Parathyroid adenoma (tissue), 2 donors: ENCODE measurements around the gene PPP1R13B.

Experiments
- H2AFZ ChIP-seq: fragments of 300-600 bp; sonication (generic); one replicate; pipeline ENCODE4 v1.7.0; 2017; ENCODE audit warnings: antibody characterized with exemption, mild to moderate bottlenecking
- H3K27ac ChIP-seq: fragments of 300-600 bp; sonication (generic); one replicate; pipeline ENCODE4 v1.7.0; 2017
- H3K27me3 ChIP-seq: fragments of 300-600 bp; sonication (generic); one replicate; pipeline ENCODE4 v1.7.0; 2017; ENCODE audit warnings: low read length; ENCODE audit not compliant: control insufficient read depth, insufficient read depth
- H3K36me3 ChIP-seq: fragments of 300-600 bp; sonication (generic); one replicate; pipeline ENCODE4 v1.7.0; 2017; ENCODE audit warnings: low read length; ENCODE audit not compliant: control insufficient read depth, insufficient read depth
- H3K4me1 ChIP-seq: fragments of 300-600 bp; sonication (generic); one replicate; pipeline ENCODE4 v1.7.0; 2017; ENCODE audit warnings: control low read depth
- H3K4me2 ChIP-seq: fragments of 300-600 bp; sonication (generic); one replicate; pipeline ENCODE4 v1.7.0; 2017; ENCODE audit warnings: low read length
- H3K4me3 ChIP-seq: fragments of 300-600 bp; sonication (generic); one replicate; pipeline ENCODE4 v1.7.0; 2017; ENCODE audit warnings: low read depth, low read length
- H3K79me2 ChIP-seq: fragments of 300-600 bp; sonication (generic); one replicate; pipeline ENCODE4 v1.7.0; 2017; ENCODE audit warnings: control low read depth
- H3K9ac ChIP-seq: fragments of 300-600 bp; sonication (generic); one replicate; pipeline ENCODE4 v1.7.0; 2017; ENCODE audit warnings: mild to moderate bottlenecking
- H3K9me3 ChIP-seq: fragments of 300-600 bp; sonication (generic); one replicate; pipeline ENCODE4 v1.7.0; 2017; ENCODE audit warnings: low read length; ENCODE audit not compliant: control insufficient read depth
- CTCF ChIP-seq: fragments of 300-600 bp; sonication (generic); IDR thresholded peaks from one replicate; pipeline ENCODE4 v1.7.0; 2017; ENCODE audit warnings: antibody characterized with exemption, mild to moderate bottlenecking
- donor health status: primary hyperparathyroidism.

PPP1R13B gene

GRCh38 chr14:103854017-103854808 is 6.8 kb upstream of the PPP1R13B start:
- Histone ChIP-seq H3K27ac (no peak overlapping the region), H3K9me3 (no peaks in the 10 kb centered on the region), H2AFZ (no peak overlapping the region), H3K4me1 (no peaks in the 10 kb centered on the region), H3K79me2 (no peaks in the 10 kb centered on the region), H3K9ac (no peak overlapping the region), H3K4me2 (no peak overlapping the region), H3K4me3 (no peak overlapping the region), H3K36me3 (no peaks in the 10 kb centered on the region), H3K27me3 (no peaks in the 10 kb centered on the region)
- TF ChIP-seq CTCF: no peak

- H3K36me3 ChIP-seq: no peaks in the 10 kb centered on the region
- H3K27ac ChIP-seq: peak overlapping the region; percentile 91
- H3K79me2 ChIP-seq: peaks cover 18% of the 10 kb centered on the region
- H3K9ac ChIP-seq: no peak overlapping the region
- no peak overlapping the region for H3K4me2 ChIP-seq
- no peak for TF ChIP-seq CTCF
- H3K9me3 ChIP-seq: no peaks in the 10 kb centered on the region
- no peak overlapping the region for H2AFZ ChIP-seq
- no peak overlapping the region for H3K4me3 ChIP-seq
- H3K4me1 ChIP-seq: no peaks in the 10 kb centered on the region
- no peaks in the 10 kb centered on the region for H3K27me3 ChIP-seq
These were observed 1.9 kb upstream of the PPP1R13B start for GRCh38 chr14:103849151-103849886.

- peaks cover 27% of the 10 kb centered on the region for H3K79me2 ChIP-seq
- H3K9ac ChIP-seq: peak overlapping the region; percentile 57
- no peaks in the 10 kb centered on the region for H3K9me3 ChIP-seq
- H3K36me3 ChIP-seq: no peaks in the 10 kb centered on the region
- H3K4me2 ChIP-seq: peak overlapping the region; percentile 99
- peak overlapping the region; percentile 70 for H3K4me3 ChIP-seq
- peak overlapping the region; percentile 99 for H2AFZ ChIP-seq
- peak overlapping the region; percentile 91 for H3K27ac ChIP-seq
- H3K27me3 ChIP-seq: no peaks in the 10 kb centered on the region
- H3K4me1 ChIP-seq: no peaks in the 10 kb centered on the region
- no peak for TF ChIP-seq CTCF
These were observed 1.1 kb upstream of the PPP1R13B start for GRCh38 chr14:103848175-103849077.

- H3K9me3 ChIP-seq: no peaks in the 10 kb centered on the region
- TF ChIP-seq CTCF: no peak
- peak overlapping the region; percentile 77 for H2AFZ ChIP-seq
- no peak overlapping the region for H3K9ac ChIP-seq
- H3K4me2 ChIP-seq: peak overlapping the region; percentile 92
- H3K36me3 ChIP-seq: no peaks in the 10 kb centered on the region
- no peaks in the 10 kb centered on the region for H3K27me3 ChIP-seq
- peaks cover 41% of the 10 kb centered on the region for H3K79me2 ChIP-seq
- peak overlapping the region; percentile 71 for H3K4me3 ChIP-seq
- H3K4me1 ChIP-seq: no peaks in the 10 kb centered on the region
- peak overlapping the region; percentile 75 for H3K27ac ChIP-seq
These were observed 578 bp downstream of the PPP1R13B start for GRCh38 chr14:103846543-103847450.
